Spleen (tissue), 11 donors: ENCODE measurements around the gene LMBRD2. TPM values are rescaled to one million over a fixed set of nuclear protein-coding genes. Genes with fewer than 3 reads are reported as not detected.
A peak's percentile ranks its signal among the peaks of the same experiment; 100 is the strongest.

ENCODE experiments used
- DNase-seq: peaks from one replicate; pipeline ENCODE4 v3.0.0-alpha.2; 2020
- H3K27ac ChIP-seq, 8 donors: fragments of 200-600 bp; sonication (generic) in 7 of 8; 1 replicate in 4 of 8; 2 replicates in 4 of 8; pipeline versions ENCODE4 v1.5.0 to v1.8.0; 2016 to 2021; ENCODE audit warnings: inconsistent platforms in 4 of 8, mild to moderate bottlenecking in 4 of 8, moderate library complexity in 1 of 8
- H3K27me3 ChIP-seq, 7 donors: fragments of 200-600 bp; sonication (generic) in 6 of 7; replicated peaks in 1 of 7; 1 replicate in 4 of 7; 2 replicates in 3 of 7; pipeline versions ENCODE4 v1.5.0 to v1.8.0; 2016 to 2021; ENCODE audit warnings: inconsistent platforms in 3 of 7, mild to moderate bottlenecking in 1 of 7
- H3K36me3 ChIP-seq, 6 donors: fragments of 200-600 bp; sonication (generic) in 5 of 6; 1 replicate in 4 of 6; 2 replicates in 2 of 6; pipeline versions ENCODE4 v1.5.0 to v1.8.0; 2016 to 2021; ENCODE audit warnings: inconsistent platforms in 2 of 6
- H3K4me1 ChIP-seq, 6 donors: fragments of 200-600 bp; sonication (generic) in 5 of 6; 1 replicate in 3 of 6; 2 replicates in 3 of 6; pipeline versions ENCODE4 v1.5.0 to v1.8.0; 2016 to 2021; ENCODE audit warnings: inconsistent platforms in 3 of 6
- H3K4me3 ChIP-seq, 8 donors: fragments of 200-600 bp; sonication (generic) in 7 of 8; 1 replicate in 4 of 8; 2 replicates in 4 of 8; pipeline versions ENCODE4 v1.5.0 to v1.8.0; 2016 to 2021; ENCODE audit warnings: inconsistent platforms in 4 of 8, mild to moderate bottlenecking in 4 of 8, moderate library complexity in 2 of 8
- H3K9me3 ChIP-seq, 8 donors: fragments of 200-600 bp; sonication (generic) in 7 of 8; 1 replicate in 4 of 8; 2 replicates in 4 of 8; pipeline versions ENCODE4 v1.5.0 to v1.8.0; 2016 to 2021; ENCODE audit warnings: inconsistent platforms in 4 of 8
- POLR2A ChIP-seq, 3 donors: fragments of 450-650 bp; IDR thresholded peaks; one replicate each; pipeline ENCODE4 v1.5.1; 2017; ENCODE audit warnings: antibody characterized with exemption in 3 of 3, mild to moderate bottlenecking in 1 of 3
- POLR2AphosphoS5 ChIP-seq, 3 donors: sonication (generic); formaldehyde crosslinking; IDR thresholded peaks; one replicate each; pipeline ENCODE4 v1.5.1; 2017; ENCODE audit warnings: antibody characterized with exemption in 3 of 3
- WGBS, 5 donors: extraction: QIAGEN DNeasy Blood & Tissue Kit in 3 of 5; methylation state at CpG; one replicate each; pipeline versions ENCODE4 v1.1.5 to v1.1.7; 2013 to 2018; 5-methylcytosine and 5-hydroxymethylcytosine counted together
- intact Hi-C: fragments of 100-400 bp; cut with DNase I; formaldehyde crosslinking; loops from one replicate; pipeline ENCODE4 v1.15.0; 2023; ENCODE audit warnings: low total_unique reads
- polyA plus RNA-seq, 3 donors: library from polyadenylated mRNA; stranded (reverse); fragments of 200-250 nt; gene quantifications; one replicate each; pipeline ENCODE4 v1.2.1, GENCODE V29; 2013
- total RNA-seq, 7 donors: library from RNA; depleted of rRNA in 3 of 7; stranded (reverse); fragments of >200 nt in 3 of 7; fragmentation: NEBNext Ultra II Directional in 4 of 7; extraction: Animal tissue kit (Norgen Biotek cat#: 25700) in 4 of 7; gene quantifications; one replicate each; pipeline versions ENCODE4 v1.1.0 to v1.2.1, GENCODE V29; 2016 to 2021
- TF ChIP-seq, protein P1 (sequence below), 11 experiments: fragments of 200-600 bp in 7 of 11; fragments of 450-650 bp in 4 of 11; sonication (generic) in 4 of 11; IDR thresholded peaks in 8 of 11; conservative IDR thresholded peaks in 3 of 11; 1 replicate in 7 of 11; 2 replicates in 4 of 11; pipeline versions ENCODE4 v1.4.0 to v1.8.0; 2016 to 2021; ENCODE audit warnings: antibody characterized with exemption in 11 of 11, inconsistent platforms in 4 of 11, mild to moderate bottlenecking in 1 of 11
- donor health status: healthy with polysubstance abuse.
- donor health status: DM: no; HTN: no; CAD: no; lungs with moderate emphysema.
- donor health status: DM: no; HTN: no; CAD: no.
- donor health status: Bipolar disorder and iron deficiency.
- donor health status: healthy.
- donor health status: DM: no; HTN: no; CAD: no.
- donor health status: DM: yes; HTN: yes; CAD: no.

Gene LMBRD2
- total and polyA plus RNA-seq, 10 donors = 1.4 to 19.5 (median 12.2) TPM

DNA sequence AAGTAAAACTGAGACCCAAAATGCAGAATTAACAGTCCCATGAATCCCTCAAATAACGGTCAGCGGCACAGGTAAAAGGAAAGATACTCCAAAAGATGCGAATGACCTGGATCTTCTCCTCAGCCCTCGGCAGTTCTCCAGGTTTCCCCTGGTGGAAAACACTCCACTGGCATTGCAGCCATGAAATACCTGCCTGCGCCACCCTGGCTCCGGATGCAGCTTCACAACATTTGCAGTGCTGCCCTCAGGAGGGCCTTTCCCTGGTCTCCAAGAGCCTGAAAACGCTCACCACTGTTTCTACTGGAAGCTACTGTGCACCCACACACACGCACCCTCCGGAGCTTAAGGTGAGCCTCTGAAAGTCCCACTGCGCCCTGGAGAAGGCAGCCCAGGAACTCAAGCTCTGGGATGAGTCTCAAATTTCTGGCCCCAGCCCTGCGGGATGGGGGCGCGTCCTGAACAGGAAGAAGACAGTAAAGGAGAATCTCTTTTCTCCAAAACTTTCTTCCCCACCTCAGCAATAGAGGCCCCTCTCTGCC, 85.6 kb downstream of the LMBRD2 start:
- Histone ChIP-seq H3K27me3 (peaks cover 0 to 39% (median 7%) of the 10 kb centered on the region in 7 donors), H3K9me3 (peaks cover 0 to 4% (median 0%) of the 10 kb centered on the region in 8 donors), H3K4me3 (peak overlapping the region in 4 of 8 donors; percentile 10 to 47 (median 26)), H3K36me3 (no peaks in the 10 kb centered on the region), H3K4me1 (peaks cover 0 to 21% (median 11%) of the 10 kb centered on the region in 6 donors), H3K27ac (no peak overlapping the region)
- WGBS, 5 donors = 31 to 43% (median 38%) methylated on average over 13 of the region's 13 CpGs
- DNase-seq = no peak
- TF ChIP-seq POLR2AphosphoS5 (IDR thresholded peaks at IDR 0.05) = no peak
- TF ChIP-seq, protein P1, sequence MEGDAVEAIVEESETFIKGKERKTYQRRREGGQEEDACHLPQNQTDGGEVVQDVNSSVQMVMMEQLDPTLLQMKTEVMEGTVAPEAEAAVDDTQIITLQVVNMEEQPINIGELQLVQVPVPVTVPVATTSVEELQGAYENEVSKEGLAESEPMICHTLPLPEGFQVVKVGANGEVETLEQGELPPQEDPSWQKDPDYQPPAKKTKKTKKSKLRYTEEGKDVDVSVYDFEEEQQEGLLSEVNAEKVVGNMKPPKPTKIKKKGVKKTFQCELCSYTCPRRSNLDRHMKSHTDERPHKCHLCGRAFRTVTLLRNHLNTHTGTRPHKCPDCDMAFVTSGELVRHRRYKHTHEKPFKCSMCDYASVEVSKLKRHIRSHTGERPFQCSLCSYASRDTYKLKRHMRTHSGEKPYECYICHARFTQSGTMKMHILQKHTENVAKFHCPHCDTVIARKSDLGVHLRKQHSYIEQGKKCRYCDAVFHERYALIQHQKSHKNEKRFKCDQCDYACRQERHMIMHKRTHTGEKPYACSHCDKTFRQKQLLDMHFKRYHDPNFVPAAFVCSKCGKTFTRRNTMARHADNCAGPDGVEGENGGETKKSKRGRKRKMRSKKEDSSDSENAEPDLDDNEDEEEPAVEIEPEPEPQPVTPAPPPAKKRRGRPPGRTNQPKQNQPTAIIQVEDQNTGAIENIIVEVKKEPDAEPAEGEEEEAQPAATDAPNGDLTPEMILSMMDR (IDR thresholded peaks at IDR 0.05 in 8 of 11, conservative IDR thresholded peaks at IDR 0.05 in 3 of 11) = no peak
- no peak for TF ChIP-seq POLR2A (IDR thresholded peaks at IDR 0.05)
- intact Hi-C loops = no loop called here

DNA sequence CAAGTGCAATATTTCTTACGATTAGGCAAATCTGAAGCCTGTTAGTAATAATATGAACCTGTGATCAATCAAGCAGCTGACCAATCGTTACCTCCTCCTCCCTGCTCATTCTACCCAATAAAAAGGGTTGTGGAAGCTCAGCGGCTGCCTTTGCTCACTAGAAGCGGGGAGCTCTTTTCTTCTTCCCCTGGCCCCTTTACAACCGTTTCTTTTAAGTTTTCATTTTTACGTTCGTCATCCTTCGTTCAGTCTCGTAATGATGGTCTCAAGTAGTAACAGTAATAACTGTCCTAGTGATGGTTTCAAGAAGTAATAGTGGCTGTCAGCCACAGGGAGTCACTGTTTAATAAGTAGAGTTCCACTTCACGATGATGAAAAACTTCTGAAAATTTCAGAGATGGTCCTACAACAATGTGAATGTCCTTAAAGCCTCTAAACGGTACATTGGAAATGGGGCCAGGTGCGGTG, 91.2 kb downstream of the LMBRD2 start:
- peaks cover 0 to 14% (median 0%) of the 10 kb centered on the region in 7 donors for H3K27me3 ChIP-seq
- no peaks in the 10 kb centered on the region for H3K36me3 ChIP-seq
- H3K4me1 ChIP-seq = no peaks in the 10 kb centered on the region
- no peak overlapping the region for H3K4me3 ChIP-seq
- 65 to 78% (median 69%) methylated on average over 12 of the region's 12 CpGs for WGBS, 5 donors
- TF ChIP-seq POLR2AphosphoS5 (IDR thresholded peaks at IDR 0.05) = no peak
- no peak for TF ChIP-seq POLR2A (IDR thresholded peaks at IDR 0.05)
- TF ChIP-seq, protein P1 (IDR thresholded peaks at IDR 0.05 in 8 of 11, conservative IDR thresholded peaks at IDR 0.05 in 3 of 11) = no peak
- peaks cover 0 to 4% (median 0%) of the 10 kb centered on the region in 8 donors for H3K9me3 ChIP-seq
- H3K27ac ChIP-seq = no peak overlapping the region
- intact Hi-C loops = no loop called here
- no peak for DNase-seq

DNA sequence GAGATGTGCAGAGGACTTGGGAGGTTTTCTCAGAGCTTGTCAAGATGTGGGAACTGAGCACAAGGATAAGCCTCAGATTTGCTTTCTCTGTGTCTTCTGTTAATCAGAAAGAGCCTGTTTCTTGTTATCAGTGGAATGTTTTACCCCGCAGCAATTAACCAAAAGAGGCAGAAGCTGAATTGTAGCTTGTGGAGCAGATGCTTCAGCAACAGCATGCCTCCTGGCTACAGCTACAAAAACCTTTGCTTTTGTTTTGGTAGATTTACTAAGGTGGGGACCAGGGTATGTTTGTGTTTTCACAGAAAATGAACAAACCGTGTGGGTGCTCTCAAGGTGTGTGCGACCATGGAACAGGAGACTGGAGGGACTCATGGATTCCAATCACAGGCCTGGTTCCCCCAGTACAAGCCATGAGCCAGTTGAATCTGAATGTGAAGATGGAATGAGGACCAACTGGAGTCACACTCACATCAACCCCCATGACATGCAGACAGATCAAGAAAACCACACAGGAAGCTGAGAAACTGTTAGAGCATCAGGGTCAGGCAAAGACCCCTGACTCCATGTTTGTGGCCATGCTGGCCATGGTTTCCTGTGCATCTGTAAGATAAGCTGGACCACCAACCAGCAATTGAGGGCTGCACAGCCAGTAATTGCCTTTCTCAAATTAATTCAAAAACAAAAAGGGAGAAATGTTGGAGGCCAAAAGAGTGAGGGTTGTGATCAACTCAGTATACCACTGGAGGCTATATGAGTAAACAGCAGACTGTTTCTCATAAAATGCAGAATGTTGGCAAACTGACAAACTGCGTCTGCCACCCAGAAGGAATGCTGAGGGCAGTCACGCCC, 91.9 kb downstream of the LMBRD2 start:
- Histone ChIP-seq H3K4me1 (no peaks in the 10 kb centered on the region), H3K27ac (no peak overlapping the region), H3K27me3 (peaks cover 0 to 8% (median 0%) of the 10 kb centered on the region in 7 donors), H3K36me3 (no peaks in the 10 kb centered on the region), H3K4me3 (no peak overlapping the region), H3K9me3 (peaks cover 0 to 4% (median 0%) of the 10 kb centered on the region in 8 donors)
- TF ChIP-seq POLR2AphosphoS5 (IDR thresholded peaks at IDR 0.05) (no peak), POLR2A (IDR thresholded peaks at IDR 0.05) (no peak)
- TF ChIP-seq, protein P1 (IDR thresholded peaks at IDR 0.05 in 8 of 11, conservative IDR thresholded peaks at IDR 0.05 in 3 of 11) = no peak
- no peak for DNase-seq
- intact Hi-C loops = no loop called here
- WGBS, 5 donors = 61 to 71% (median 68%) methylated on average over 5 of the region's 5 CpGs

DNA sequence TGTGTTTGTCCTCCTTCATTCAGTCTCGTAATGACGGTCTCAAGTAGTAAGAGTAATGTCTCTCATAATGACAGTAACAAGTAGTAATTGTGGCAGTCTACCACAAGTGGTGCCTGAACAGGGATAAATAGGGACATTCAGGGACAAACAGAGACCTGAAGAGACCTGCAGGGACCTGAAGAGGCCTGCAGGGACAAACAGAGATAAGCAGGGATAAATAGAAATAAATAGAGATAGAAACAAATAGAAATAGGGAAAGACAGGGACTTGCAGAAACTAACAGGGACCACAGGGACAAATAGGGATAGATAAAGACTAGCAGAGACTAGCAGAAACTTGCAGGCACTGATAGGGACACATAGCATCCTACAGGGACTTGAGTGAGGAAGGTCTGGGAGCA, 92.9 kb downstream of the LMBRD2 start:
- no peaks in the 10 kb centered on the region for H3K4me1 ChIP-seq

More for the DNA sequence above, 92.9 kb downstream of the LMBRD2 start:
- 70 to 88% (median 80%) methylated on average over 2 of the region's 2 CpGs for WGBS, 5 donors
- intact Hi-C loops = no loop called here
- no peak for DNase-seq
- Histone ChIP-seq H3K9me3 (peaks cover 0 to 4% (median 0%) of the 10 kb centered on the region in 8 donors), H3K36me3 (no peaks in the 10 kb centered on the region), H3K4me3 (no peak overlapping the region), H3K27me3 (peaks cover 0 to 5% (median 0%) of the 10 kb centered on the region in 7 donors), H3K27ac (no peak overlapping the region)
- no peak for TF ChIP-seq POLR2A (IDR thresholded peaks at IDR 0.05)
- TF ChIP-seq POLR2AphosphoS5 (IDR thresholded peaks at IDR 0.05) = no peak
- TF ChIP-seq, protein P1 (IDR thresholded peaks at IDR 0.05 in 8 of 11, conservative IDR thresholded peaks at IDR 0.05 in 3 of 11) = no peak
